Measurements from ENCODE around the gene NDUFB7. TPM values are rescaled to one million over a fixed set of nuclear protein-coding genes. Genes with fewer than 3 reads are reported as not detected.
"Not testable (repeated sequence)": the region's sequence is repeated elsewhere in the genome, so short reads cannot be mapped to it uniquely, and the experiment has no call there.

Gene NDUFB7
- total RNA-seq, 1 donor from 2014 or later = 133 TPM

- intact Hi-C loops (cut with micrococcal nuclease) = no loop called here
- Mint-ChIP-seq H3K27ac (no peak overlapping the region), H3K4me1 (ENCODE audit: low read depth) (peaks cover 19% of the 10 kb centered on the region)
Observed at GRCh38 chr19:14565765-14566711, 5.8 kb downstream of the NDUFB7 start.

GRCh38 chr19:14565298-14565679 lies 6.6 kb downstream of the NDUFB7 start:
- Mint-ChIP-seq H3K4me1 (ENCODE audit: low read depth) (peaks cover 14% of the 10 kb centered on the region), H3K36me3 (ENCODE audit: low read depth) (peaks cover 6% of the 10 kb centered on the region), H3K27me3 (ENCODE audit: insufficient read depth) (no peaks in the 10 kb centered on the region), H3K4me3 (no peak overlapping the region), H3K9me3 (no peaks in the 10 kb centered on the region), H3K27ac (no peak overlapping the region)
- DNase-seq (ENCODE audit: low spot score) = no peak
- intact Hi-C loops (cut with micrococcal nuclease) = no loop called here

More at GRCh38 chr19:14565765-14566711, 5.8 kb downstream of the NDUFB7 start:
- Mint-ChIP-seq H3K27me3 (ENCODE audit: insufficient read depth) (no peaks in the 10 kb centered on the region), H3K36me3 (ENCODE audit: low read depth) (peaks cover 6% of the 10 kb centered on the region), H3K9me3 (no peaks in the 10 kb centered on the region), H3K4me3 (no peak overlapping the region)
- no peak for DNase-seq (ENCODE audit: low spot score)

- H3K4me1 Mint-ChIP-seq (ENCODE audit: low read depth) = peaks cover 12% of the 10 kb centered on the region
- H3K27ac Mint-ChIP-seq; H3K9me3 Mint-ChIP-seq; DNase-seq (ENCODE audit: low spot score); H3K36me3 Mint-ChIP-seq (ENCODE audit: low read depth); H3K4me3 Mint-ChIP-seq; intact Hi-C loops (cut with micrococcal nuclease); H3K27me3 Mint-ChIP-seq (ENCODE audit: insufficient read depth): not testable (repeated sequence)
Observed at GRCh38 chr19:14564652-14565297, 7.1 kb downstream of the NDUFB7 start.

GRCh38 chr19:14563989-14564651 lies 7.7 kb downstream of the NDUFB7 start:
- no peaks in the 10 kb centered on the region for H3K9me3 Mint-ChIP-seq
- DNase-seq (ENCODE audit: low spot score) = no peak
- intact Hi-C loops (cut with micrococcal nuclease) = no loop called here
- no peak overlapping the region for H3K4me3 Mint-ChIP-seq
- no peak overlapping the region for H3K27ac Mint-ChIP-seq
- H3K27me3 Mint-ChIP-seq (ENCODE audit: insufficient read depth) = no peaks in the 10 kb centered on the region
- H3K4me1 Mint-ChIP-seq (ENCODE audit: low read depth) = peaks cover 6% of the 10 kb centered on the region
- H3K36me3 Mint-ChIP-seq (ENCODE audit: low read depth) = peaks cover 6% of the 10 kb centered on the region

- intact Hi-C loops (cut with micrococcal nuclease) = no loop called here
- H3K36me3 Mint-ChIP-seq (ENCODE audit: low read depth) = peaks cover 6% of the 10 kb centered on the region
- H3K4me3 Mint-ChIP-seq = no peak overlapping the region
- no peak for DNase-seq (ENCODE audit: low spot score)
- no peaks in the 10 kb centered on the region for H3K27me3 Mint-ChIP-seq (ENCODE audit: insufficient read depth)
- H3K27ac Mint-ChIP-seq = no peak overlapping the region
- H3K9me3 Mint-ChIP-seq = no peaks in the 10 kb centered on the region
- peaks cover 5% of the 10 kb centered on the region for H3K4me1 Mint-ChIP-seq (ENCODE audit: low read depth)
Observed at GRCh38 chr19:14563590-14563926, 8.3 kb downstream of the NDUFB7 start.

- Mint-ChIP-seq H3K4me3 (no peak overlapping the region), H3K9me3 (no peaks in the 10 kb centered on the region), H3K36me3 (ENCODE audit: low read depth) (peaks cover 6% of the 10 kb centered on the region), H3K4me1 (ENCODE audit: low read depth) (peaks cover 5% of the 10 kb centered on the region), H3K27me3 (ENCODE audit: insufficient read depth) (no peaks in the 10 kb centered on the region), H3K27ac (no peak overlapping the region)
- intact Hi-C loops (cut with micrococcal nuclease) = no loop called here
- no peak for DNase-seq (ENCODE audit: low spot score)
Observed at GRCh38 chr19:14562660-14563589, 8.9 kb downstream of the NDUFB7 start.

GRCh38 chr19:14561847-14562351 lies 10.0 kb downstream of the NDUFB7 start:
- Mint-ChIP-seq H3K27ac (no peak overlapping the region), H3K36me3 (ENCODE audit: low read depth) (peaks cover 3% of the 10 kb centered on the region), H3K27me3 (ENCODE audit: insufficient read depth) (no peaks in the 10 kb centered on the region), H3K9me3 (no peaks in the 10 kb centered on the region), H3K4me3 (no peak overlapping the region), H3K4me1 (ENCODE audit: low read depth) (peaks cover 5% of the 10 kb centered on the region)
- intact Hi-C loops (cut with micrococcal nuclease) = no loop called here
- no peak for DNase-seq (ENCODE audit: low spot score)

- no peaks in the 10 kb centered on the region for H3K27me3 Mint-ChIP-seq (ENCODE audit: insufficient read depth)
- H3K36me3 Mint-ChIP-seq (ENCODE audit: low read depth) = peaks cover 3% of the 10 kb centered on the region
- no peak overlapping the region for H3K4me3 Mint-ChIP-seq
- H3K9me3 Mint-ChIP-seq = no peaks in the 10 kb centered on the region
- intact Hi-C loops (cut with micrococcal nuclease) = no loop called here
- no peak for DNase-seq (ENCODE audit: low spot score)
- H3K4me1 Mint-ChIP-seq (ENCODE audit: low read depth) = peaks cover 10% of the 10 kb centered on the region
- no peak overlapping the region for H3K27ac Mint-ChIP-seq
Observed at GRCh38 chr19:14561249-14561648, 10.6 kb downstream of the NDUFB7 start.

- no peaks in the 10 kb centered on the region for H3K9me3 Mint-ChIP-seq
- H3K4me1 Mint-ChIP-seq (ENCODE audit: low read depth) = peaks cover 16% of the 10 kb centered on the region
- H3K27me3 Mint-ChIP-seq (ENCODE audit: insufficient read depth) = no peaks in the 10 kb centered on the region
- DNase-seq (ENCODE audit: low spot score) = no peak
- intact Hi-C loops (cut with micrococcal nuclease) = no loop called here
- no peak overlapping the region for H3K4me3 Mint-ChIP-seq
- peaks cover 5% of the 10 kb centered on the region for H3K36me3 Mint-ChIP-seq (ENCODE audit: low read depth)
- peak overlapping the region; percentile 48 for H3K27ac Mint-ChIP-seq
Observed at GRCh38 chr19:14560776-14561108, 11.1 kb downstream of the NDUFB7 start.

- H3K27me3 Mint-ChIP-seq (ENCODE audit: insufficient read depth) = no peaks in the 10 kb centered on the region
- intact Hi-C loops (cut with micrococcal nuclease) = loop anchor here (5.0 kb wide), 1 partner anchor 127 kb away; no protein-coding TSS in a partner anchor
- peak overlapping the region; percentile 48 for H3K27ac Mint-ChIP-seq
- H3K9me3 Mint-ChIP-seq = no peaks in the 10 kb centered on the region
- H3K4me1 Mint-ChIP-seq (ENCODE audit: low read depth) = peaks cover 16% of the 10 kb centered on the region
- DNase-seq (ENCODE audit: low spot score) = no peak
- peaks cover 5% of the 10 kb centered on the region for H3K36me3 Mint-ChIP-seq (ENCODE audit: low read depth)
- no peak overlapping the region for H3K4me3 Mint-ChIP-seq
Observed at GRCh38 chr19:14559916-14560775, 11.7 kb downstream of the NDUFB7 start.

GRCh38 chr19:14558370-14559066 lies 13.3 kb downstream of the NDUFB7 start:
- no peak for DNase-seq (ENCODE audit: low spot score)
- Mint-ChIP-seq H3K4me1 (ENCODE audit: low read depth) (peaks cover 11% of the 10 kb centered on the region), H3K4me3 (no peak overlapping the region), H3K27ac (no peak overlapping the region), H3K36me3 (ENCODE audit: low read depth) (peaks cover 3% of the 10 kb centered on the region), H3K9me3 (no peaks in the 10 kb centered on the region), H3K27me3 (ENCODE audit: insufficient read depth) (no peaks in the 10 kb centered on the region)
- intact Hi-C loops (cut with micrococcal nuclease) = loop anchor here (5.0 kb wide), 1 partner anchor 129 kb away; no protein-coding TSS in a partner anchor
